Measurements from ENCODE around the gene CDC42BPA.
"Not testable (repeated sequence)": the region's sequence is repeated elsewhere in the genome, so short reads cannot be mapped to it uniquely, and the experiment has no call there.

The CDC42BPA gene

DNA sequence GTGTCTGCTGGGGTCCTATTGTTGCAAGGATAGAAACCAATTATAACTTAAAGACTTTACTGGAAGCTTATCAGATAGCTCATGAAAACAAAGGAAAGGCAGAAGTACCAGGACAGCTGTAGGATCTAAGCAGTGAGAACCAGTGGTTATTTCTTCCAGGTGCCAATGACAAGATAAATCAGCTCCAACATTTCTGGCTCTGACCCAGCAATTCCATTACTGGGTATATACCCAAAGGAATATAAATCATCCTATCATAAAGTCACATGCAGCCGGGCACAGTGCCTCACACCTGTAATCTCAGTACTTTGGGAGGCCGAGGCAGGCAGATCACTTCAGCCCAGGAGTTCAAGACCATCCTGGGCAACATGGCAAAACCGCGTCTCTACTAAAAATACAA is 17.8 kb upstream of the CDC42BPA start:
- in situ Hi-C loops (cut with MboI; ENCODE audit: low sequenced_read_pairs), result not testable (repeated sequence)

DNA sequence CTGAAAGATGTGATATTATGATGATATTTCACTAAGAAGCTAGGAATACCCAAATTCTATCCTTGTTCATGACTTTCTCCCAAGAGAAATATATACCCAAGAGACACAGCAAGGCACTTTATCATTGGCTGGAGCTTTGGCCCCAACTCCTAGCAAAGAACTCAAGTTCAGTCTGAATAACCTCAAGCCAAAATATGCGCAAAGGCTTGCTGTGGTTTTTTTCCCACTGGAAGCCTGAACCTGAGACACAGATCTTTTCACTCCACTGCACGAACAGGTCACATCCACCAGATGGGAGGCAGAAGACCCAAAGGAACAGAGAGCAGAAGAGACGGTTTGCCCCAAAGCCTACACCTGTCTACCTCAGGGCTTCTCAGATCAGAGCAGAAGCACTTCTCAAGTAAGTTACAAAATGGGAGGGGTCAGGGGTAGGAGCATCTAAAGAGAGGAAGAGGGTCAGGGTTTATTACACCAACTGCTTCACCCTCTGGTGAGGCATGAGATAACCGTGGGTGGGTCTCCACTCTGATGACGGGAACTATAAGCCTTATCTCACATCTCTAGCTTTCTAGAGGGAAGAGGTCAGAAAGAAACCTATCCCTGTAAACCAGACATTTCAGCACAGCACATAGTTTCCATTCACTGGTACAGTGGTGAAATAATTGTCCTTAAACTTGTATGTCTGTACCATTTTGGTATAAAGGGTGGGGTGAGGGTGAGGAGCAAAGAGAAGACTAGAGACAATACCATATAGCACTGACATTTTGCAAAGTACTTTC is 17.1 kb upstream of the CDC42BPA start:
- in situ Hi-C loops (cut with MboI; ENCODE audit: low sequenced_read_pairs), result no loop called here

DNA sequence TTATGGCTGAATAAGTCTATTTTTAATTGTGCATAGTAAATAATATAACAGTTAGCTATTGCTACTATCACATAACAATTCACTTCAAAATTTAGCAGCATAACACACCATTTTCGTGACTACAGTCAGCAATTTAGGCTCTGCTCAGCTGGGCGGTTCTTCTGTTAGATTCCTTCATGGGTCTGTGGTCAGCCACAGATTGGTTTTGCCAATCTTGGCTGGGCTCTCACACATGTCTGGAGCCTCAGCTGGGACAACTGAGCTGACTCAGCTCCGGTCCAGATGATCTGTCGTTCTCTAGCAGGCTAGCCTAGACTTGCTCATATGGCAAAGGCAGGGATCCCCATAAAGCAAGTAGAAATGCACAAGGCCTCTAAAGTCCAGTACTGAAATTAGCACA is 15.1 kb upstream of the CDC42BPA start:
- in situ Hi-C loops (cut with MboI; ENCODE audit: low sequenced_read_pairs), result no loop called here

DNA sequence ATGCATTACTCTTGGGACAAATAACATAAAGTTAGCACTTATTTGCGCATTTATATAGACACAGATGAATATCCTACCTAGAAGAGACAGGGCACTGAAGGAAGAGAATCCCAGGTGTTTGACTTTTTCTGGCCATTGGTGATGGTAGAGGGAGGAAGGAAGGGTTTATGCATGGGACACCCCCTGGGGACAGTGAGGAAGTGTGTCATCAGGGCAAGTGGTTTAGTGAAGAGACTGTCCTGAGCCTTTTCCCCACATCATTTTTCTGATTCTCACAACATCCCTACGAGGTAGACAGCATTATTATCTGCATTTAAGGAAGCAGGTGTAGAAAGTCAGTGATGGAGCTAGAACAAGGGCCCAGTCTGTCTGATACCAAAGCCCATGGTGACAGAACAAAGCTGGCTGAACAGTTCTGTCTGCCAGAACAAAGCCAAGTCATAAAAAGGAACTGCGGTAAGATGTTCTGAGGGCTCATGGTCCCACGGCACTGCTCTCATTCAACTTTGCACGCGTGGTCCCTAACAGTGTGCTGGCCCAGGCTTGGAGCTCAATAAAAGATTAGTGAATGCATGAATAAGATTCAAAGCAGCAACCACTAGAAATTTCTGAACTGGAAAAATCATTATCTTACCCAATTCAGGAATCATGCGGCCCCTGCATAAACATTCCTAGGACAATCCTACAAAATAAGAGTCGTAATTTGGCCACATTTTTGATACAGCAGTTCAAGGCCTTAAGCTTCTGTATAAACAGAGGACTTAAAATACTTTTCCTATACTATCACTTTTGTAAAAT is 12.2 kb upstream of the CDC42BPA start:
- in situ Hi-C loops (cut with MboI; ENCODE audit: low sequenced_read_pairs), result no loop called here

DNA sequence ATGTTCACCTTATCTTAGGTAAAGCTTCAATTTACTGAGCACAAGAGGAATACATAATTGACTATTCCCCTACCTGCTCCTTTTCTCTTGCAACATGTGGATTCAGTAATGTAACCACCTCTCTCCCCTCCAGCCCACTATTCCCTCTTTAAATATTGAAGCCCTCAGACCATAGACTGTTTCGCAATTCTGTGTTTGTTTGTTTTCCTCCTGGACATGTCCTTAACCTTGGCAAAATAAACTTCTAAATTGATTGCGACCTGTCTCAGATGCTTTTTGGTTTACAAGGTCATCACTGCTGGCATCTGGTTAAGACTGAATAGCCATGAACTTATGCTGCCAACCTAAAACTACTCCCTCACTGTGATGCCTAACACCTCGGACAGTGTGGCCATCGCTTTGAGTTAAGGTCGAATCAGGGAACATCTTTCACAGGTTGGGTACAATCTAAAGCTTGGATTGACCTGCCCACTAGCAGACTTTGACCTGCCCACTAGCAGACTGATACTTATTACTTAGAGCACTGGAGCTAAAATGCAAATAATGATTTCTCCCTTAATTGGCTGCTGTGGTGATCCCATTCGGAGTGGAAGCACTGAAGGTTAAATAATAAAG is 10.2 kb upstream of the CDC42BPA start:
- in situ Hi-C loops (cut with MboI; ENCODE audit: low sequenced_read_pairs), result no loop called here

DNA sequence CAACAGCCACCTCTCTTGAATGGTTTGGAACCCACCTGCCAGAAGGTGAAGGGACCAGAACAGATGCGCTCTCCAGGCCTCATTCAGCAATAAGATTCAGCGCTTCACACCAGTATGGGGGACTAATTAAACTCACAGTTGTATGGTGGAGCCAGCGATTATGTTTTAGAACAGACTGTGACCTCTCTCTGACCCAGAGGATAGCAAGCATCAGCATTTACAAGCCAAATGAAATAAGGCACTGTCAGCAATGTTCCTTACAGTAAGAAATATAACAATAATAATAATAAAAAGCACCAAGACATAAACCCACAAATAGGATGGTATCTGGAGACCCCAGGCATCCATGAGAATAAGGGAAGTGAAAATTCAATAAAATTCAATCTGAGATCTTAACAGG is 6.9 kb upstream of the CDC42BPA start:
- in situ Hi-C loops (cut with MboI; ENCODE audit: low sequenced_read_pairs), result no loop called here

DNA sequence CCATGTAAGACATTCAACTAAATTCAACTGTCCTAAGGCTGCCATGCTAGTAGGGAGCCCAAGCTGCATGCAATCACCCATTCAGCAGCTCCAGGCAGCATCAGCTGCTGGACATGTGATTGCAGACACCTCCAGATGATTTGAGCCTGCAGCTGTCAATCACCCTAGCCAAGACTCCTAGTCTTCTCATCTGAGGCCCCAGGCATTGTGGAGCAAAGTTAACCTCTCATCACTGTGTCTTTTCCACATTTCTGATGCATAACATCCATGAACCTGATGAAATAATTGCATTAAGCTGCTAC is 5.6 kb upstream of the CDC42BPA start:
- in situ Hi-C loops (cut with MboI; ENCODE audit: low sequenced_read_pairs), result no loop called here

DNA sequence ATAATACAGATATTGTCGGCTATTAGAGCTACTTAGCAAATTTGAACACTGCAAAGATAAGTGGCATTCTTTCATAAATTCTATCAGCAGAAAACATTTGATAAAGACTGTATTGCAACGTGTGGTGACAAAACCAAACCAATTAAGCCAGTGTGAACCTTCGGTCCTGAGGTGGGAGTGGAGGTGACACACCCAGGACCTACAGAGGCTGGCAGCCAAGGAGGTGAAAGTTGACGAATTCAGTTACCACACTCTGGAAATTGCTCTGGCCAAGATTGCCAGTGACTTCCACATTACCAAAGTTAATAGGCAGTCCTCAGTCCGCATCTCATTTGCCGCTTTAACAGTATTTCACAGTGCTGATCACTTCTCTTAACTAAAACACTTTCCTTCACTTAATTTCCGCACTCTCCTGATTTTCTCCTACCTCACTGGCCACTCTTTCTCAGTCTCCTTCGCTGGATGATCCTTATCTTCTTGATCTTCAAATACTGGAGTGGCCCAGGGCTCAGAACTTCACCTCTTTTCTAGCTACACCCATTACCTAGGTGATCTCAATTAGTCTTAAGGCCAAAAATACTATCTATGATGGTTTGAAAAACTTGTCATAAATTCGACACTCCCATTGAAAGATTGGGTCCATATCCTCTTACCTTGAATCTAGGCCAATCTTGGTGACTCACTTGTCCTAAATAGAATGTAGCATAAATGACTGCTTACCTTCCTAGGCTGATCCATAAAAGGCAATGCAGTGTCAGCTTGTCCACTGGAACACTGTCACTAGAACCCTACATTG is 5.1 kb upstream of the CDC42BPA start:
- in situ Hi-C loops (cut with MboI; ENCODE audit: low sequenced_read_pairs), result no loop called here

DNA sequence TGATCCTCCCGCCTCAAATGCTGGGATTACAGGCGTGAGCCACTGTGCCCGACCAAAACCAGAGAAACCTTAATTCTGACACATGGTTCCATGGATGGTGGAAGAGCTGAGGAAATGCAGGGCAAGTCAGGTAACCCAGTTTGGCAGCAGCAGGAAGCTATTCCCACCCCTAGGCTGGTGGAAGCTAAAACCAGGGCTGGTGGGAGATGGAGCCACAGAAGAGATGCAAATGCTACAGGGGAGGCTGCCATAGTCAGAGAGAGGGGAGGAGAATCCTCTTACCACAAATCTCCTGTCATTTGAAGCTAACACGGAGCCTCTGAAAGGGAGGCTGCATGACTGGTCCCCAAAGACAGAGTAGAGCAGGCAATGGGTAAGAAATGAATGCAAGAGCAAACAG is 4.1 kb upstream of the CDC42BPA start:
- in situ Hi-C loops (cut with MboI; ENCODE audit: low sequenced_read_pairs), result no loop called here

DNA sequence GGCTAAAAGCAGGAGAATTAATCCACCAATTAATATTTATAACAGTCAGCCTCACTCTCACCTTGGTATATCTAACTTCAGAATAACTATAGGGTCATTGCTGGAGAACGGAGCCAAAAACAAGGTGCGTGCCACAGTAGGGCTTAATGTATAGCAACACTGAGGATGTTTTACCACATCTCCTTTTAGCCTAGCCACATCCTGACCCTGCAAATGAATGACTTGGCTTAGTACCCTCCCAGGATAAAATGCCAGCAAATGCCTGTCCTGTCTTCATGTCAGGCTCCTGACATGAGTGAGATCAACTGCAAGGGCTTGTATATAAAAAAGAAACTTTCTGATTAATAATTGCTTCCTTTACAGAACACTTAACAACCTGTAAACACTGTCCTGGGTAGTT is 2.7 kb upstream of the CDC42BPA start:
- in situ Hi-C loops (cut with MboI; ENCODE audit: low sequenced_read_pairs), result no loop called here

DNA sequence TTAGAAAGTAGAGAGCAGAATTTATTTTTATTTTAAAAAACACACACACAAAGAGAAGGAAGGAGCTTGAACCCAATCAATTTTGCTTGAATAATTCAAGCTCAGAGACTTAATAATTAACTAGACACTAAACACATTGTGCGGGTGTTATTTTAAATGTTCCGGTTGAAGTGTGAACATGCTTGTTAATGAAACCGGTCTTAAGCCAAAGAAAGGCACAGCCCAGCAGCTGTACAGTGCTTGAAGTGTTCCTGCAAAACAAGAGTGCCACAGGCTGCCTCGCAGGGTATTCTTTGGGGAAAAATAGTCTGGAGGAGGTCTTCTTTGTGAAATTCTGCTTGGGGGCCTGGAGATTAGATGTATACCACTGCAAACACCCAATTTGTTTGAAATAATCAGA is 2.2 kb upstream of the CDC42BPA start:
- in situ Hi-C loops (cut with MboI; ENCODE audit: low sequenced_read_pairs), result no loop called here

DNA sequence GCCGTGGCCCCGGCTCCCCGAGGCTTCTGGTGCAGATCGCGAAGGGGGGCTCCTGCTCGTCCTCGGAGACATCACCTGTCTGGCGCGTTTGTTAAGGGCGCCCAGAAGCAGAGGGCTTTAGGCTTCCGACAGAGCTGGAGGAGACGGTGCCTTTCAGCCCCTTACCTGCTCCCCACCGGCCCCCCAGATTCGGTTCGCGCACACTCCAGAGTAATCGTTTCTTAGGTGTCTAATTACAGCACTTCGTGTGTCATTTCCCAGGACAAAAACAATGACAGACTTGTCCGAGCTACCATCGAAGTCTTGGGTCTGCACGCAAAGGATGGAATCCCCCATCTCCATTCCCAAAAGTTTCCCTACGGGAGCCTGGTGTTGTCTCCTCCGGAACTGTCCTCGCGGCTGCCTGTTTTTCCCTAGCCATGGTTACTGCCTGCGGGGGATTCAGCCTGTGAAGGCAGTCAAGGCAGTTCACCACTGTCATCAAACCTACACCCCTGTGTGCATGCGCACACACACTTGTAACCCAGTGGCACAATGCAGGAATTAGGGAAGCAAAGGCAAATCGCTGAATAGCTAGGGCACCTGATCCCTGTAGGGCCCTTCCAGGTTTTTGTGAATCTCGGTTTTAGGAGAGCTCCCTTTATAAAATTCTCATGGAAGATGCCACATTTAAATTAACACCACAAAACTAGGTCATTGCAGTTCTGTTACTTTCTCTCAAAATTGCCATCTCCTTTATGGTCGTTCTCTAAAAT is 738 bp upstream of the CDC42BPA start:
- in situ Hi-C loops (cut with MboI; ENCODE audit: low sequenced_read_pairs), result no loop called here

DNA sequence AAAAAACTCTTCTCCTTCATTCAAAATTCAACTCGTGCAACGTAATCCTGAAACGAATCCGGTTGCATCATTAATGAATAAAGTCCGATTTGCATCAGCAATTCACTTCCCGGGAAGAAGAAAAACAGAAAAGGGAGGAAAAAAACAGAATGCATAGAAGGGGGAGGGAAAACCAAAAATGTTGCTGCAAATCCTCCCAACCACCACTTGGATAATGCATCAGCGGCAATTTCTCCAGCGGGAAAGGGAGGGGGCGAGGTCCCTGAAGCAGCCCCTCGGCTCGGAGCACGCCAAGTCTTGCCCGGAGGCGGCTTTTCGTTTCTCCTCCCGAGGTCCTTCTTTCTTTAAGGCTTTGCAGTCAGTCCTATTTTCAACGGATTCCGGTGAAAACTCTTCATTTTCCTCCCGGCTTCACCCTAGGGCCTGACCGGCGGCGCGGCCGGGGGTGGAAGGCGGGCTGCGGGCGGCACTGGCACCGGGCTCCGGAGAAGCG is 723 bp downstream of the CDC42BPA start:
- in situ Hi-C loops (cut with MboI; ENCODE audit: low sequenced_read_pairs), result no loop called here

DNA sequence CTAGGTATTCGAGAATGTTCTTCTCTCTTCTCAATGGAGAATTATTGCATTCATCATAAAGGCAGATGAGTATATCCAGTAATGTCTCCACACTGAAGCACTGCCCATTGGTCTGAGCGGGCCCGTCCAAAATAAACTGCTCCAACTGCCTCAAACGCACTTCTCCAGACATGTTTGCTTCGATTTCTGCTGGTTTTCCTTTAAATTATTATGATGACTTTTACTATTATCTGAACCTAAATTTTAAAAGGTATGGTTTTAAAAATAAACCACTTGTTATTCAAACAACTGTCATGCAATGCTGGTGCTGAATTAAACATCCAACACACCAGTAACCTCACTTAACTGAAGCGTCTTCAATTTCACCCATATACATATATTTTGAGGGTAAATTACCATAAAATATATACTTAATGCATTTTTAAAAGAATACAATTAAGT is 1.3 kb downstream of the CDC42BPA start:
- in situ Hi-C loops (cut with MboI; ENCODE audit: low sequenced_read_pairs), result no loop called here

DNA sequence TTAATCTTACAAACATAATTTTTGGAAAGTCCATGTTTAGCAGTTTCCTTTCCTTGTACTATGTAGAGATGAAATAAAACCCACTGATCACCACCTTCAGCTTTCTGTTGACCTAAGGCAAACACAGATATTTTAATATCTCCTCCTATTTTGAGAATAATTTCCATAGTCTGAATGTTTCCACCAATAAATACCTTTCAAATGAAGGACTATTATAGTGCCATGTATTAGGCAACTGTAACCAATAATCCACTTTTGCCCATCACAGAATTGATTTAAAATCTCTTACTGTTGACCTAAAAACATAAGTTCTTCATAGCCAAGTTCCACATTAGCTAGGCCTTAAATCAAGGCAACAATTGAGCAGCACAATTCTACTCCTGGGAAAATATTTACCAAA is 1.8 kb downstream of the CDC42BPA start:
- in situ Hi-C loops (cut with MboI; ENCODE audit: low sequenced_read_pairs), result no loop called here

DNA sequence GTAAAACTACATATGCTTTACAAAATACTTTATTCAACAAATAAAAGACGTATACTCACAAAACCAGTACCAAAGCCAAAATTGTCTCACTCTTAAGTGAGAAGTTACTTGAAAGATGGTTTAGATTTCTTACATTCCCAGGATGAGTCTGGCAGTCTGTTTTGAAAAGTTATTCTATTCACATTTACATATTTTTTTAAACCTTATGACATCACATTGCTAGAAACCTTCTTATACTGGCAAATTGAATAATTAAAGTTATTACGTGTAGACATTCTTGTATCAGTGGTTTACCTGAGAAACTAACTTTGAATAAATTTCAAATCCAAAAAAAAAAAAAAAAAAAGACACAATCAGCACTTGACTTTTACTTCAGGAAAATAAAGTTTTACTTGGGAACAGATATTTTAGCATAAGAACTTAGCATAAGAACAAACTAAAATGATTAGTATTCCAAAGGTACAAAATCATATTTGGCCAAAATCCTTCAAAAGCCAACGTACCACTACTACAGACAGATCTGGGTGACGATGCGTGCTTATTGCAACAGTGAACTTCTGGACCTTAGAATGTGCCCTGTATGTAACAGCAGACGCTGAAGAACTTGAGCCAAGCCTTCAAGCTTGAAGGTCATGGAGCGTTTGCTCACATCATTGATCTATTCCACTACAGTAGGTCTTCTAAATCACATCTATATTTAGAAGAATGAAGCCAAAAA is 2.5 kb downstream of the CDC42BPA start:
- in situ Hi-C loops (cut with MboI; ENCODE audit: low sequenced_read_pairs), result no loop called here

DNA sequence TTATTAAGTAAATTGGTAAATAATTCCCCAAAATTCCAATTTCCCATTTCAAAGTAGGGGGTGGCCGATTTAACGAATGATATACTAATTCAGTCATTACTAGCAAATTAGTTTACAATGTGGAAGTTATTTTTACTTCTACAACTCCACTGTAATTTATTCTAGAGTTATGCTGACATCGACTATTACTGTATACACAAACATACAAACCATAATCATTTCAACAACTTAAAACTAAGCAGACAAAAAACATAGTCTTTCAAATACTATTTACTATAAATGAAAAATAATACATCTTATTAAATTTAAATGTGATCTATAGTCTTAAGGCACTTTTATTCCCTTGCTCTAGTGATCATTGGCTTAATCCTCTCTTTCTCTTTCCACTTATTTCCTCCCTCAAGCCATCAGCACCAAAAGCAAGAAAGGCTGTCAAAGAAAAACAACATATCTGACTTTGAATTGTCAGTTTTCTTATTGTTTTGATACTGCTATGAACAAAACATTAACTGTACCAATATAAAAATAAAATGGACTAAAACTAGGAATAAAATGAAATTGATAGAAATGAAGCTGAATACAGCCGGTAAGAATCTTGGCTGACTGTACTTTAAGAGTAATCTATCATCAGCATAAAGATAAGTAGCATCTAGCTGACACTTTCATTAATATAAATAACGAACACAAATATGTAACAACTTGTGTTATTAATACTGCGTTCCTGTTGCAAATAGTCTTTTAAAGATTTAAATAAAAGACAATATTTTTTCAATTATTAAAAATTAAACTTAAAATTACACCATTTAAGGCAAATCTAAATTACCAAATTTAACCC is 4.1 kb downstream of the CDC42BPA start:
- in situ Hi-C loops (cut with MboI; ENCODE audit: low sequenced_read_pairs), result no loop called here

DNA sequence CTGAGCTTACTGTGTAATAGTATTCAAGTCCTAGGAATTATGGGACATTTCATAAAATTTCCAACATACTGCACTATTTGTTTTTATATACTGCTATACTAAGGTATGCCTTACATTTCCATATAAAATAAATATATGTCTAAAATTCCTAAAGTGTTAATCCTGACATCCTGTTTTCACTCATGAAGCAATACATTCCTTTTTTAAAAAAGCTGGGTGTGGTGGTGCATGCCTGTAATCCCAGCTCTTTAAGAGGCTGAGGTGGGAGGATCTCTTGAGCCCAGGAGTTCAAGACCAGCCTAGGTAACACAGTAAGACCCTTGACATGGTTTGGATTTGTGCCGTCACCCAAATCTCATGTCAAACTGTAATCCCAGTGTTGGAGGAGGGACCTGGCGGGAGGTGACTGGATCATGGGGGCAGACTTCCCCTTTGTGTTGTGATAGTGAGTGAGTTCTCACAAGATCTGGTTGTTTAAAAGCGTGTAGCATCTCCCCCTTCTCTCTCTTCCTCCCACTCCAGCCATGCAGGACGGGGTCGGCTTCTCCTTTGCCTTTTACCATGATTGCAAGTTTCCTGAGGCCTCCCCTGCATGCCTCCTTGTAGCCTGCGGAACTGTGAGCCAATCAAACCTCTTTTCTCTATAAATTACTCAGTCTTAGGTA is 5.8 kb downstream of the CDC42BPA start:
- in situ Hi-C loops (cut with MboI; ENCODE audit: low sequenced_read_pairs), result no loop called here
